HepG2 (cell line): Measurements from ENCODE around the gene TRIO. TPM values are rescaled to one million over a fixed set of nuclear protein-coding genes. Genes with fewer than 3 reads are reported as not detected.

Experiments used
- AGO2 ChIP-seq: fragments of 200-400 bp; formaldehyde crosslinking; optimal IDR thresholded peaks from 2 replicates; pipeline ENCODE3; 2017; ENCODE audit warnings: mild to moderate bottlenecking, low read depth, low read length, moderate library complexity
- CENPT ChIP-seq: sonication (generic); formaldehyde crosslinking; IDR thresholded peaks from 2 replicates; pipeline ENCODE4 v1.8.0; 2022; ENCODE audit warnings: low read depth, mild to moderate bottlenecking, moderate library complexity, missing genetic modification reagents
- CHCHD3 ChIP-seq: sonication (generic); formaldehyde crosslinking; IDR thresholded peaks from 2 replicates; pipeline ENCODE4 v1.8.0; 2022; ENCODE audit warnings: mild to moderate bottlenecking, missing genetic modification reagents, moderate library complexity
- EEA1 ChIP-seq: sonication (generic); formaldehyde crosslinking; IDR thresholded peaks from 2 replicates; pipeline ENCODE4 v1.5.1; 2020; ENCODE audit warnings: mild to moderate bottlenecking, missing genetic modification reagents, borderline replicate concordance
- ESRRA ChIP-seq: sonication (generic); formaldehyde crosslinking; IDR thresholded peaks from 2 replicates; pipeline ENCODE4 v1.5.1; 2020; ENCODE audit warnings: mild to moderate bottlenecking, low read depth, missing genetic modification reagents
- FOSL2 ChIP-seq: sonication (generic); formaldehyde crosslinking; IDR thresholded peaks from 2 replicates; pipeline ENCODE4 v1.4.0; 2020; ENCODE audit warnings: missing genetic modification reagents
- GATAD2A ChIP-seq: IDR thresholded peaks from 2 replicates; pipeline ENCODE4 v1.6.1; 2016
- KAT8 ChIP-seq: IDR thresholded peaks from 2 replicates; pipeline ENCODE4 v1.6.1; 2016; ENCODE audit warnings: missing genetic modification reagents, missing compliant biosample characterization
- MAFF ChIP-seq: IDR thresholded peaks from 2 replicates; pipeline ENCODE4 v1.6.1; 2011; ENCODE audit warnings: low read depth, low read length, improper control_type of control experiment
- MEIS1 ChIP-seq: sonication (generic); formaldehyde crosslinking; IDR thresholded peaks from 2 replicates; pipeline ENCODE4 v1.9.0; 2021; ENCODE audit warnings: mild to moderate bottlenecking, missing genetic modification reagents, moderate library complexity, borderline replicate concordance
- PCBP1 ChIP-seq: fragments of 200-400 bp; formaldehyde crosslinking; IDR thresholded peaks from 2 replicates; pipeline ENCODE4 v1.6.1; 2017; ENCODE audit warnings: mild to moderate bottlenecking, low read depth, low read length, borderline replicate concordance
- POGZ ChIP-seq: sonication (generic); formaldehyde crosslinking; IDR thresholded peaks from 2 replicates; pipeline ENCODE4 v1.4.0; 2020; ENCODE audit warnings: mild to moderate bottlenecking, missing genetic modification reagents
- SOX6 ChIP-seq, 2 experiments: fragments of 450-650 bp in 1 of 2; sonication (generic) in 1 of 2; formaldehyde crosslinking in 1 of 2; IDR thresholded peaks; 2 replicates each; pipeline versions ENCODE4 v1.4.0 to v1.6.1; 2017 to 2020; ENCODE audit warnings: antibody characterized with exemption in 1 of 2, mild to moderate bottlenecking in 1 of 2, missing genetic modification reagents in 1 of 2
- THAP11 ChIP-seq: IDR thresholded peaks from 2 replicates; pipeline ENCODE4 v1.6.1; 2016; ENCODE audit warnings: missing biosample characterization, missing genetic modification reagents
- TRIM24 ChIP-seq: sonication (generic); formaldehyde crosslinking; IDR thresholded peaks from 2 replicates; pipeline ENCODE4 v1.8.0; 2022; ENCODE audit warnings: mild to moderate bottlenecking, missing genetic modification reagents
- ZFP36 ChIP-seq: fragments of 150-350 bp; IDR thresholded peaks from 2 replicates; pipeline ENCODE4 v1.6.1; 2018; ENCODE audit warnings: borderline replicate concordance, low read length, low read depth; ENCODE audit not compliant: partially characterized antibody
- ZFX ChIP-seq: sonication (generic); formaldehyde crosslinking; IDR thresholded peaks from 2 replicates; pipeline ENCODE4 v1.4.0; 2020; ENCODE audit warnings: mild to moderate bottlenecking, low read depth, missing genetic modification reagents, moderate library complexity
- ZKSCAN1 ChIP-seq: fragments of 150-350 bp; IDR thresholded peaks from 2 replicates; pipeline ENCODE4 v1.6.1; 2014; ENCODE audit warnings: low read length
- ZMYM4 ChIP-seq: sonication (generic); formaldehyde crosslinking; IDR thresholded peaks from 2 replicates; pipeline ENCODE4 v1.8.1; 2023; ENCODE audit warnings: mild to moderate bottlenecking, missing genetic modification reagents
- ZNF33B ChIP-seq: sonication (generic); formaldehyde crosslinking; IDR thresholded peaks from 2 replicates; pipeline ENCODE4 v1.5.1; 2020; ENCODE audit warnings: mild to moderate bottlenecking, missing genetic modification reagents
- ZNF546 ChIP-seq: sonication (generic); formaldehyde crosslinking; conservative IDR thresholded peaks from 2 replicates; pipeline ENCODE4 v1.8.1; 2023; ENCODE audit warnings: mild to moderate bottlenecking, missing genetic modification reagents
- ZNF550 ChIP-seq: sonication (generic); formaldehyde crosslinking; IDR thresholded peaks from 2 replicates; pipeline ENCODE4 v1.4.0; 2020; ENCODE audit warnings: mild to moderate bottlenecking, missing genetic modification reagents, borderline replicate concordance
- ZNF569 ChIP-seq: sonication (generic); formaldehyde crosslinking; IDR thresholded peaks from 2 replicates; pipeline ENCODE4 v1.5.0; 2020; ENCODE audit warnings: mild to moderate bottlenecking, missing genetic modification reagents, moderate library complexity, borderline replicate concordance
- polyA plus RNA-seq, 8 experiments: library from polyadenylated mRNA; depleted of rRNA in 3 of 8; stranded (reverse) in 7 of 8; unstranded in 1 of 8; fragments of >200 nt; fragmentation: Illumina TruSeq in 4 of 8; extraction: Trizol in 4 of 8; gene quantifications; 2 replicates each; pipeline versions ENCODE4 v1.2.1 to v1.2.3, GENCODE V29; 2011 to 2016; ENCODE audit warnings: low read depth in 4 of 8, missing spikeins in 1 of 8, mixed read lengths in 1 of 8; ENCODE audit not compliant: insufficient read depth in 1 of 8
- total RNA-seq, 5 experiments: library from RNA; depleted of rRNA; stranded (reverse); fragments of >200 nt; fragmentation: Illumina TruSeq; extraction: Trizol; gene quantifications; 2 replicates each; pipeline ENCODE4 v1.2.3, GENCODE V29; 2016; ENCODE audit warnings: low read depth in 1 of 5
- TF ChIP-seq, protein P1 (sequence below): sonication (generic); formaldehyde crosslinking; IDR thresholded peaks from 2 replicates; pipeline ENCODE4 v1.5.0; 2020; ENCODE audit warnings: missing genetic modification reagents
- TF ChIP-seq, protein P2 (sequence below): sonication (generic); formaldehyde crosslinking; IDR thresholded peaks from 2 replicates; pipeline ENCODE4 v1.4.0; 2020; ENCODE audit warnings: low read depth, mild to moderate bottlenecking, missing genetic modification reagents
- TF ChIP-seq, protein P3 (sequence below): sonication (generic); formaldehyde crosslinking; IDR thresholded peaks from 2 replicates; pipeline ENCODE4 v1.5.0; 2020; ENCODE audit warnings: mild to moderate bottlenecking, missing genetic modification reagents, borderline replicate concordance

TRIO gene
- total and polyA plus RNA-seq, 2 of the 13 experiments (the other 11 are each of a cell fraction or from before 2014, with no cell fraction given): 45.2 to 45.9 TPM

DNA sequence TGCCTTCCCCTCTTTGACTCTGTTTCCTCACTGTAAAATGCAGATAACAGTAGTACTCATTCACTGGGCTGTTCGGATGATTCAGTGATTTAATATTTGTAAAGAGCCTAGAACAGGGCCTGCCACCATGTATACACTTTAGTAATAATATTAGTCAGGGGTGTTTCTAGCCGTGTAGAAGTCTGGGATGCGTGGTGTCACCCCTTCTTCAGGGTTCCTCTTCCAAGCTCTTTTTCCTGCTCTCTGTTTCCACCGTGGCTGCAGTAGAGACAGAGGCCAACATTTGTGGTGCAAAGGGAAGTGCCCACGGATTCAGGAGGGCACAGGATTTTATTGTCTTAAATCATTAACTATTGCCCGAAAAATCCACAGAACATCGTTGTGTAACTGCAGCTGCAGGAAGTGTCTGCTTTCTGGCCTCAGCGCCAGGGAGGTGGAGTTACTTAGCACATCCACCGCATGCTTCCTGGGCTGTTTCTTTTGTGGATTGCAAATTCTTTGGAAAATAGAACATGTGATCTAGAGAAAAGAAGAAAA is 61.7 kb downstream of the TRIO start (continued):
- TF ChIP-seq, protein P1, sequence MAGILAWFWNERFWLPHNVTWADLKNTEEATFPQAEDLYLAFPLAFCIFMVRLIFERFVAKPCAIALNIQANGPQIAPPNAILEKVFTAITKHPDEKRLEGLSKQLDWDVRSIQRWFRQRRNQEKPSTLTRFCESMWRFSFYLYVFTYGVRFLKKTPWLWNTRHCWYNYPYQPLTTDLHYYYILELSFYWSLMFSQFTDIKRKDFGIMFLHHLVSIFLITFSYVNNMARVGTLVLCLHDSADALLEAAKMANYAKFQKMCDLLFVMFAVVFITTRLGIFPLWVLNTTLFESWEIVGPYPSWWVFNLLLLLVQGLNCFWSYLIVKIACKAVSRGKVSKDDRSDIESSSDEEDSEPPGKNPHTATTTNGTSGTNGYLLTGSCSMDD: no peak
- TF ChIP-seq ZFX: no peak
- TF ChIP-seq THAP11 (CRISPR knock-in tag): no peak
- TF ChIP-seq ZFP36: no peak
- TF ChIP-seq TRIM24 (CRISPR knock-in tag): no peak
- 0 out of 2 replicates have a peak, but pooled peaks have one; percentile 35 for TF ChIP-seq KAT8
- TF ChIP-seq PCBP1: no peak
- peak; percentile 78 for TF ChIP-seq GATAD2A
- TF ChIP-seq, protein P2, sequence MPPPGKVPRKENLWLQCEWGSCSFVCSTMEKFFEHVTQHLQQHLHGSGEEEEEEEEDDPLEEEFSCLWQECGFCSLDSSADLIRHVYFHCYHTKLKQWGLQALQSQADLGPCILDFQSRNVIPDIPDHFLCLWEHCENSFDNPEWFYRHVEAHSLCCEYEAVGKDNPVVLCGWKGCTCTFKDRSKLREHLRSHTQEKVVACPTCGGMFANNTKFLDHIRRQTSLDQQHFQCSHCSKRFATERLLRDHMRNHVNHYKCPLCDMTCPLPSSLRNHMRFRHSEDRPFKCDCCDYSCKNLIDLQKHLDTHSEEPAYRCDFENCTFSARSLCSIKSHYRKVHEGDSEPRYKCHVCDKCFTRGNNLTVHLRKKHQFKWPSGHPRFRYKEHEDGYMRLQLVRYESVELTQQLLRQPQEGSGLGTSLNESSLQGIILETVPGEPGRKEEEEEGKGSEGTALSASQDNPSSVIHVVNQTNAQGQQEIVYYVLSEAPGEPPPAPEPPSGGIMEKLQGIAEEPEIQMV (CRISPR knock-in tag): no peak
- no peak for TF ChIP-seq MEIS1
- TF ChIP-seq ZNF569: no peak
- no peak for TF ChIP-seq MAFF
- TF ChIP-seq CHCHD3 (CRISPR knock-in tag): no peak
- no peak for TF ChIP-seq ESRRA (CRISPR knock-in tag)
- no peak for TF ChIP-seq CENPT (CRISPR knock-in tag)
- TF ChIP-seq ZMYM4 (CRISPR knock-in tag): no peak; the same call in 1 of the 2 replicates
- TF ChIP-seq EEA1: no peak
- TF ChIP-seq AGO2: no peak
- TF ChIP-seq ZKSCAN1: no peak
- TF ChIP-seq POGZ: 0 out of 2 replicates have a peak, but pooled peaks have one; percentile 31
- TF ChIP-seq SOX6 (IDR thresholded peaks at IDR 0.05): no peak
- peak; percentile 52 for TF ChIP-seq SOX6 (CRISPR knock-in tag; IDR thresholded peaks at IDR 0.05)
- TF ChIP-seq ZNF33B (CRISPR knock-in tag): no peak
- TF ChIP-seq ZNF546 (CRISPR knock-in tag): no peak
- TF ChIP-seq FOSL2 (CRISPR knock-in tag): peak; percentile 27; the same call in 1 of the 2 replicates
- TF ChIP-seq, protein P3, sequence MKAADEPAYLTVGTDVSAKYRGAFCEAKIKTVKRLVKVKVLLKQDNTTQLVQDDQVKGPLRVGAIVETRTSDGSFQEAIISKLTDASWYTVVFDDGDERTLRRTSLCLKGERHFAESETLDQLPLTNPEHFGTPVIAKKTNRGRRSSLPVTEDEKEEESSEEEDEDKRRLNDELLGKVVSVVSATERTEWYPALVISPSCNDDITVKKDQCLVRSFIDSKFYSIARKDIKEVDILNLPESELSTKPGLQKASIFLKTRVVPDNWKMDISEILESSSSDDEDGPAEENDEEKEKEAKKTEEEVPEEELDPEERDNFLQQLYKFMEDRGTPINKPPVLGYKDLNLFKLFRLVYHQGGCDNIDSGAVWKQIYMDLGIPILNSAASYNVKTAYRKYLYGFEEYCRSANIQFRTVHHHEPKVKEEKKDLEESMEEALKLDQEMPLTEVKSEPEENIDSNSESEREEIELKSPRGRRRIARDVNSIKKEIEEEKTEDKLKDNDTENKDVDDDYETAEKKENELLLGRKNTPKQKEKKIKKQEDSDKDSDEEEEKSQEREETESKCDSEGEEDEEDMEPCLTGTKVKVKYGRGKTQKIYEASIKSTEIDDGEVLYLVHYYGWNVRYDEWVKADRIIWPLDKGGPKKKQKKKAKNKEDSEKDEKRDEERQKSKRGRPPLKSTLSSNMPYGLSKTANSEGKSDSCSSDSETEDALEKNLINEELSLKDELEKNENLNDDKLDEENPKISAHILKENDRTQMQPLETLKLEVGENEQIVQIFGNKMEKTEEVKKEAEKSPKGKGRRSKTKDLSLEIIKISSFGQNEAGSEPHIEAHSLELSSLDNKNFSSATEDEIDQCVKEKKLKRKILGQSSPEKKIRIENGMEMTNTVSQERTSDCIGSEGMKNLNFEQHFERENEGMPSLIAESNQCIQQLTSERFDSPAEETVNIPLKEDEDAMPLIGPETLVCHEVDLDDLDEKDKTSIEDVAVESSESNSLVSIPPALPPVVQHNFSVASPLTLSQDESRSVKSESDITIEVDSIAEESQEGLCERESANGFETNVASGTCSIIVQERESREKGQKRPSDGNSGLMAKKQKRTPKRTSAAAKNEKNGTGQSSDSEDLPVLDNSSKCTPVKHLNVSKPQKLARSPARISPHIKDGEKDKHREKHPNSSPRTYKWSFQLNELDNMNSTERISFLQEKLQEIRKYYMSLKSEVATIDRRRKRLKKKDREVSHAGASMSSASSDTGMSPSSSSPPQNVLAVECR (CRISPR knock-in tag): no peak
- TF ChIP-seq ZNF550 (CRISPR knock-in tag): no peak
